LNCAP (cell line): ENCODE measurements around the gene SHH.

Source experiments
- CTCF ChIP-seq: fragments of 450-650 bp; IDR thresholded peaks from 2 replicates; pipeline ENCODE4 v1.5.1; 2017; ENCODE audit warnings: mild to moderate bottlenecking

SHH gene

GRCh38 chr7:155780884-155781283, 31.4 kb downstream of the SHH start:
- no peak for TF ChIP-seq CTCF

DNA sequence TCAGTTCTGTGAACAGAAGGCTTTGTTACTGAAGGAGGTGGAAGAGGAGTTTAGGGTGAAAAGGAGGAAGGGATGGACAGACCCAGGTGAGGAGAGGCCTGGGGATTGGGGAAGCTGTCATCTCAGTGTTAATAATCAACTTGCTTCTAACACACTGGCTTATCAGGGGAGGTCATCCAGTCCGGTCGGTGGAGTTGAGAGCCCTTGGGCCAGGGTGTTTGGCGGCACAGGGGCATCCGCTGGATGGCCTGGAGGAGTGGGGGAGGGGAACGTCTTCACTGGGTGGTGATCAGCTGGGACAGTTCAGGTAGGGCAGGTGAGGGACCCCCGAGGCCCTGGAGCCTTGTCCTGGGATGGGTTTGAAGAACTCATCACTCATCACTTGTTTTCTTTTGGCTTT, 33.9 kb downstream of the SHH start:
- TF ChIP-seq CTCF, result no peak

GRCh38 chr7:155776606-155777005, 35.7 kb downstream of the SHH start:
- no peak for TF ChIP-seq CTCF

DNA sequence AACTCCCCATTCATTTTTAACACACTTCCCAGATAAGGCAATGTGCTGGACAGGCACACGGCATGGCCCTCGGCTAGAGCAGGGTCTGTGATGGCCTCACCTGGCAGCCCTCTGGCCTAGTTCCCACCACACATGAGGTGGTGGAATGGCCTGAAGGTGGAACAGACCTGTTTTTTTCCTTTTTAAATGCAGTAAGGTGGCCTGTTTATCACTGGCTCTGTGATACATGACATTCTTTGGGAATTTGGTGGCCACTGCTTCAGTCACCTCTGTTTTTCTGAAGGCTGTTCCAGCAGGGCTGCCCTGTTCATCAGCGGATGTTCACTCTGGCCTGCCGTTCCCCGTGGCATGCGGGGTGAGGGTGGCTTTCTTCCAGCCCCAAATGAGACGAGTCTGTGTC, 36.6 kb downstream of the SHH start:
- no peak for TF ChIP-seq CTCF

DNA sequence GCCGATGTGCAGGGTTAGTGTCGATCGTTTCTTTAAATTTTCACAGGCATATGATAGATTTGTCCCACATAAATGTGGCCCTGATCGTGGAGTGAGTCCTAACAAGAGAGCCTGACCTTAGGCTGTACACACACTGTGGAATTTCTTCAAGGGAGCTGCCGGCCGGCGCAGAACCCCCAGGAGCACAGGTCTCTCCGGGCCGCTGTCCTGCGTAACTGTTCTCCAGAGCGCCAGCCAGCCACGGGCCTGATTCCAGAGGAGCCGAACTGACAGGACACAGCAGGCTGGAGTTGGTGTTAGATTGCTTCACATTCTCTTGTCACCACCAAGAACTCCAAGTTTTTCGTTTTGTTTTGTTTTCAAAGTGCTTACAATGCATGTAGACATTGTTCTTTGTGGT, 37.3 kb downstream of the SHH start:
- TF ChIP-seq CTCF, result no peak

DNA sequence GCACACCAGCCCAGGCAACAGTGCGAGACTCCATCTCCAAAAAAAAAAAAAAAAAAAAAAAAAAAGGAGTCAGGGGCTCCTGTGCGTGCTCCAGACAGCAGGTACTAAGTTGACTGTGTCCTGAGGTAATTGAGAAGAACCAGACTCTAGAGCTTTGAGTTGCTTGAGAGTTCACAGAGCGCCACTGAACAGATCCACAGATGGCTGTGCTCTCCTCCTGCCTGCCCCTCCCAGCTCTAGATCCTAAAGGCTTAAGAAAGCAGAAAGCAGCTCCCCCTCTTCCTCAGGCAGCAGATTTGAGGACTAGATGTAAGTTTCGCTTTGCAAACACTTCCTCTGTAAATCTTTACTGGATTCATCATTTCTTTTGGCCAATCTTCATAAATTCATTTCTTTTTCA, 38.7 kb downstream of the SHH start:
- no peak for TF ChIP-seq CTCF

- TF ChIP-seq CTCF, result no peak
Observed at GRCh38 chr7:155770241-155770640, 42.0 kb downstream of the SHH start.

DNA sequence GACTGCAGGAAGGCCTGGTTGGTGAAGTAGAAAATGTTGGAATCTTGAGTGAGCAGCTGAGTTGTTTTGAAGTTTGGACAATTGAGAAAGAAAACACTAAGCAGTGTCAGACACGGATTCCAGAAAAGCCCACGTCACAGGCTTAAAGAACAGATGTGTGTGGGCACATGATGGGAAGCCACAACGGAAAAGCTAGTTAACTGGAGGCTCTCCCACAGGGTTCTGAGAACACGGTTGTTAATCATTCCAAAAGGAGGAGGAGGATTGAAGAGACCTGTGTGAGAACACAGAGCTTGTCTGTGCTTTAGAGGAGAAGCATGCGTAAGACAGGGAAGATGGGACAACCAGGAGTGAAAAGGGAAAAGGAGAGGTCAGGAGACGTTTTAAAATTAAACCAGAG, 42.6 kb downstream of the SHH start:
- no peak for TF ChIP-seq CTCF
